H1 (cell line): Measurements from ENCODE around the gene RABGAP1. TPM values are rescaled to one million over a fixed set of nuclear protein-coding genes. Genes with fewer than 3 reads are reported as not detected.

Experiments used
- ATF2 ChIP-seq: IDR thresholded peaks from 2 replicates; pipeline ENCODE4 v1.6.1; 2012; ENCODE audit warnings: low read length, inconsistent platforms
- ATF3 ChIP-seq: IDR thresholded peaks from 2 replicates; pipeline ENCODE4 v1.6.1; 2011; ENCODE audit warnings: low read depth, mild to moderate bottlenecking, low read length; ENCODE audit not compliant: insufficient read depth
- BRCA1 ChIP-seq: IDR thresholded peaks from 2 replicates; pipeline ENCODE4 v1.6.1; 2012; ENCODE audit warnings: low read depth, low read length, improper control_type of control experiment
- POLR2A ChIP-seq, 2 experiments: IDR thresholded peaks; 1 replicate in 1 of 2; 2 replicates in 1 of 2; pipeline ENCODE4 v1.6.1; 2011; ENCODE audit warnings: low read depth in 2 of 2, low read length in 2 of 2, mild to moderate bottlenecking in 2 of 2; ENCODE audit errors: control extremely low read depth in 1 of 2
- TAF7 ChIP-seq: optimal IDR thresholded peaks from 2 replicates; pipeline ENCODE3; 2011; ENCODE audit warnings: low read depth, mild to moderate bottlenecking, inconsistent platforms, low read length, moderate library complexity, borderline replicate concordance
- polyA plus RNA-seq, 7 experiments: library from polyadenylated mRNA; depleted of rRNA in 3 of 7; stranded (reverse) in 5 of 7; unstranded in 2 of 7; fragments of >200 nt in 5 of 7; fragments of 200-250 nt in 2 of 7; gene quantifications; 1 replicate in 5 of 7; 2 replicates in 1 of 7; 4 replicates in 1 of 7; pipeline versions ENCODE4 v1.2.1 to v1.2.3, GENCODE V29; 2011 to 2013; ENCODE audit warnings: missing spikeins in 2 of 7, mixed read lengths in 2 of 7
- total RNA-seq: library from RNA; stranded (reverse); fragmentation: NEBNext Ultra II Directional; extraction: Animal tissue kit (Norgen Biotek cat#: 25700); gene quantifications from 2 replicates; pipeline ENCODE4 v1.2.1, GENCODE V29; 2021

The RABGAP1 gene
- total and polyA plus RNA-seq, 2 of the 8 experiments (the other 6 are each of a cell fraction or from before 2014, with no cell fraction given) = 15.7 to 38.3 TPM

- TF ChIP-seq ATF2 = no peak
- TF ChIP-seq TAF7 = no peak
- TF ChIP-seq ATF3 = no peak
- TF ChIP-seq POLR2A (IDR thresholded peaks at IDR 0.05; ENCODE audit: control extremely low read depth in 1 of 2, low read depth in 2 of 2, low read length in 2 of 2) = no peak
- TF ChIP-seq BRCA1 = no peak
- TF ChIP-seq, all 59 proteins: peak for 0
These were observed 197.3 kb downstream of the RABGAP1 start (continued) for GRCh38 chr9:123138163-123138562.
